GM19035 (cell line): ENCODE data around the gene SORCS1.

ENCODE experiments used
- ATAC-seq: cut with Tn5 transposase; IDR thresholded peaks from one replicate; pipeline ENCODE4 v1.9.1; 2021; ENCODE audit not compliant: unreplicated experiment

Gene SORCS1

GRCh38 chr10:106764360-106764759, 400.1 kb downstream of the SORCS1 start:
- no peak for ATAC-seq

GRCh38 chr10:106761906-106762305, 402.6 kb downstream of the SORCS1 start:
- no peak for ATAC-seq

- ATAC-seq, result no peak
Observed at GRCh38 chr10:106757521-106757920, 407.0 kb downstream of the SORCS1 start.

GRCh38 chr10:106751091-106751490, 413.4 kb downstream of the SORCS1 start:
- ATAC-seq, result no peak

- ATAC-seq, result no peak
Observed at GRCh38 chr10:106746868-106747267, 417.6 kb downstream of the SORCS1 start.

GRCh38 chr10:106741006-106741530, 423.4 kb downstream of the SORCS1 start:
- no peak for ATAC-seq

- ATAC-seq, result no peak
Observed at GRCh38 chr10:106740071-106740470, 424.4 kb downstream of the SORCS1 start.

- no peak for ATAC-seq
Observed at GRCh38 chr10:106734220-106734619, 430.3 kb downstream of the SORCS1 start.

GRCh38 chr10:106728232-106728631, 436.3 kb downstream of the SORCS1 start:
- no peak for ATAC-seq

- no peak for ATAC-seq
Observed at GRCh38 chr10:106727170-106727569, 437.3 kb downstream of the SORCS1 start.

GRCh38 chr10:106722524-106722923, 442.0 kb downstream of the SORCS1 start:
- no peak for ATAC-seq

GRCh38 chr10:106720683-106721082, 443.8 kb downstream of the SORCS1 start:
- no peak for ATAC-seq

- no peak for ATAC-seq
Observed at GRCh38 chr10:106716381-106716780, 448.1 kb downstream of the SORCS1 start.

GRCh38 chr10:106714734-106715555, 449.6 kb downstream of the SORCS1 start:
- ATAC-seq, result no peak

- no peak for ATAC-seq
Observed at GRCh38 chr10:106713846-106714245, 450.7 kb downstream of the SORCS1 start.

- no peak for ATAC-seq
Observed at GRCh38 chr10:106712988-106713387, 451.5 kb downstream of the SORCS1 start.

- peak; percentile 83 for ATAC-seq
Observed at GRCh38 chr10:106711313-106711906, 453.1 kb downstream of the SORCS1 start.

GRCh38 chr10:106708506-106708905, 456.0 kb downstream of the SORCS1 start:
- ATAC-seq, result no peak

- no peak for ATAC-seq
Observed at GRCh38 chr10:106707657-106708056, 456.8 kb downstream of the SORCS1 start.

- ATAC-seq, result no peak
Observed at GRCh38 chr10:106706127-106706526, 458.4 kb downstream of the SORCS1 start.

- peak; percentile 85 for ATAC-seq
Observed at GRCh38 chr10:106705681-106706100, 458.8 kb downstream of the SORCS1 start.

GRCh38 chr10:106696239-106696638, 468.3 kb downstream of the SORCS1 start:
- no peak for ATAC-seq
